Cardiac ventricle fibroblast (primary cell): ENCODE measurements around the gene KANK4. TPM values are rescaled to one million over a fixed set of nuclear protein-coding genes. Genes with fewer than 3 reads are reported as not detected.

Source experiments
- total RNA-seq: library from RNA; depleted of rRNA; stranded (reverse); fragments of >200 nt; gene quantifications from 2 replicates; pipeline ENCODE4 v1.2.3, GENCODE V29; 2015

Gene KANK4
- total RNA-seq = not detected in 2 replicates

DNA sequence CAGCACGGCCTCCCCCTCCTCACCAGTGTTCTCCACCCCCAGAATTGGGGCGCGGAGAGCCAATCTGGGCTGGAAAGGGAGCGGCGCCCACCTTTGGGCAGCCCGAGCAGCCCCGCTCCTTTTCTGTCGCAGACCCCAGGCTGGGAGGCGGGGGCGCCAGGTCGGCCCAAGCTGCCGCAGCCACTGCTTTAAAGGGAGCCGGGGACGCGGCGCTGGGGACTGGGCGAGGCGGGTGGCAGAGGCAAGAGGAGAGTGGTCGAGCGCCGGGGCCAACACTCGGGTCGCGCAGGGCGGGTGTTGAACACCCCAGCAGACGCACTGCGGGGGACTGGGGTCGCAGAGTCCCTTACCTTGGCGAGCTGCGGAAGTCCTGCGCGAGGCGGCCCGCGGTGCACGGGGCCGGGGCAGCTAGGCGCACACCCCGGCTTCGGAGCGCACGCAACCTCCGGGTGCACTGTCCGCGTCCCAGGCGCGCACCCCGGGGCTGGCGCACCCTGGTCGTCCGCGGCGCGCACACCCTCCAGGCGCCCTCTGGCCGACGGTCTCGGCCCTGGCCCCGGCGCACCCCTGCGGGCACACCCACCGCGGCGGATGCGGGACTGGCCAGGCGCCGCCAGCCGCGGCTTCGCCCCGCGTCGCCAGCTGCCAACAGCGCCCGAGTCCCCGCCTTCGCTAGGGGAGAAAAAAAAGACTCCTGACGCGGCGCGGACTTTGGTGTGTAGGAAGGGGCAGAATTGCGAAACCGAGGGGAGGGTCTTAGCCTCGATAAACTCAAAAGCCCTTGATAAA, at the start of gene KANK4:
Gene KANK4 (minus strand): TSS at position 679 of the 789 bp plus-strand sequence. CDS start 37,870 bp downstream, outside the sequence.

GRCh38 chr1:62194651-62195544, 124.3 kb downstream of the KANK4 start, which contains the start of gene L1TD1:
Gene L1TD1 (plus strand): TSS chr1:62194849. CDS start chr1:62206629, 11,780 bp downstream.

Other genes with a start within 250 kb of the KANK4 start
- not detected in 2 replicates for gene L1TD1, start 124.6 kb downstream of the KANK4 start, total RNA-seq
- gene USP1, start 117.6 kb upstream of the KANK4 start, total RNA-seq = 10.0 and 13.0 TPM in 2 replicates